Tibial artery (tissue), 4 donors: ENCODE data around the gene NRXN2.

ENCODE experiments used
- DNase-seq, 2 donors: peaks; one replicate each; pipeline ENCODE4 v3.0.0-alpha.2; 2019
- H3K27ac ChIP-seq, 2 donors: fragments of 200-600 bp; sonication (generic) in 1 of 2; 1 replicate in 1 of 2; 2 replicates in 1 of 2; pipeline ENCODE4 v1.5.1; 2018 to 2019; ENCODE audit warnings: mild to moderate bottlenecking in 1 of 2
- H3K27me3 ChIP-seq, 2 donors: fragments of 200-600 bp; sonication (generic) in 1 of 2; one replicate each; pipeline versions ENCODE4 v1.5.1 to v1.6.0; 2016 to 2019
- H3K36me3 ChIP-seq, 3 donors: fragments of 200-600 bp; sonication (generic) in 2 of 3; one replicate each; pipeline ENCODE4 v1.5.1; 2016 to 2019; ENCODE audit warnings: mild to moderate bottlenecking in 2 of 3
- H3K4me1 ChIP-seq, 4 donors: fragments of 200-600 bp; sonication (generic) in 2 of 4; 1 replicate in 3 of 4; 2 replicates in 1 of 4; pipeline ENCODE4 v1.5.1; 2016 to 2019
- H3K4me3 ChIP-seq, 2 donors: fragments of 200-600 bp; sonication (generic) in 1 of 2; 1 replicate in 1 of 2; 2 replicates in 1 of 2; pipeline ENCODE4 v1.5.1; 2018 to 2019; ENCODE audit warnings: mild to moderate bottlenecking in 2 of 2
- H3K9me3 ChIP-seq, 3 donors: fragments of 200-600 bp; sonication (generic) in 1 of 3; one replicate each; pipeline ENCODE4 v1.5.1; 2016 to 2019
- CTCF ChIP-seq, 2 experiments: fragments of 200-600 bp in 1 of 2; fragments of 450-650 bp in 1 of 2; IDR thresholded peaks; one replicate each; pipeline ENCODE4 v1.5.1; 2017 to 2019; ENCODE audit warnings: antibody characterized with exemption in 2 of 2, mild to moderate bottlenecking in 1 of 2, moderate library complexity in 1 of 2
- intact Hi-C: fragments of 100-400 bp; cut with DNase I; formaldehyde crosslinking; loops from one replicate; pipeline ENCODE4 v1.15.0; 2023; ENCODE audit warnings: low total_unique reads

The NRXN2 gene

GRCh38 chr11:64757549-64758329 lies 34.7 kb upstream of the NRXN2 start:
- Histone ChIP-seq H3K9me3 (no peaks in the 10 kb centered on the region), H3K4me3 (no peak overlapping the region), H3K27ac (peak overlapping the region in 1 of 2 donors; percentile 93), H3K36me3 (peaks cover 3 to 34% (median 4%) of the 10 kb centered on the region in 3 donors), H3K27me3 (no peaks in the 10 kb centered on the region), H3K4me1 (peaks cover 8 to 45% (median 37%) of the 10 kb centered on the region in 4 donors)
- DNase-seq, result peak; percentile 20 to 61
- no peak for TF ChIP-seq CTCF (IDR thresholded peaks at IDR 0.05)
- intact Hi-C loops, result no loop called here

GRCh38 chr11:64755681-64756361 lies 32.8 kb upstream of the NRXN2 start:
- Histone ChIP-seq H3K27me3 (no peaks in the 10 kb centered on the region), H3K9me3 (no peaks in the 10 kb centered on the region), H3K4me1 (peaks cover 8 to 26% (median 23%) of the 10 kb centered on the region in 4 donors), H3K4me3 (no peak overlapping the region), H3K36me3 (peaks cover 13 to 49% (median 20%) of the 10 kb centered on the region in 3 donors), H3K27ac (no peak overlapping the region)
- no peak for TF ChIP-seq CTCF (IDR thresholded peaks at IDR 0.05)
- intact Hi-C loops, result no loop called here
- DNase-seq, result peak; percentile 7 to 62

GRCh38 chr11:64754919-64755662 lies 32.1 kb upstream of the NRXN2 start:
- peaks cover 4 to 19% (median 16%) of the 10 kb centered on the region in 4 donors for H3K4me1 ChIP-seq
- intact Hi-C loops, result no loop called here
- no peak overlapping the region for H3K4me3 ChIP-seq
- TF ChIP-seq CTCF (IDR thresholded peaks at IDR 0.05), result no peak
- H3K36me3 ChIP-seq, result peaks cover 17 to 56% (median 27%) of the 10 kb centered on the region in 3 donors
- H3K9me3 ChIP-seq, result no peaks in the 10 kb centered on the region
- no peaks in the 10 kb centered on the region for H3K27me3 ChIP-seq
- DNase-seq, result peak; percentile 13 to 61
- H3K27ac ChIP-seq, result no peak overlapping the region

GRCh38 chr11:64754124-64754918 lies 31.3 kb upstream of the NRXN2 start:
- intact Hi-C loops, result no loop called here
- TF ChIP-seq CTCF (IDR thresholded peaks at IDR 0.05), result no peak

More at GRCh38 chr11:64754124-64754918, 31.3 kb upstream of the NRXN2 start:
- Histone ChIP-seq H3K27ac (no peak overlapping the region), H3K27me3 (no peaks in the 10 kb centered on the region), H3K4me1 (peaks cover 0 to 13% (median 10%) of the 10 kb centered on the region in 4 donors), H3K36me3 (peaks cover 18 to 60% (median 27%) of the 10 kb centered on the region in 3 donors), H3K4me3 (no peak overlapping the region), H3K9me3 (no peaks in the 10 kb centered on the region)
- DNase-seq, result peak in 1 of 2 donors; percentile 14
